ENCODE data around the gene LCT. TPM values are rescaled to one million over a fixed set of nuclear protein-coding genes. Genes with fewer than 3 reads are reported as not detected.

The LCT gene
- total RNA-seq, 2 donors from 2014 or later = 0.11 TPM

DNA sequence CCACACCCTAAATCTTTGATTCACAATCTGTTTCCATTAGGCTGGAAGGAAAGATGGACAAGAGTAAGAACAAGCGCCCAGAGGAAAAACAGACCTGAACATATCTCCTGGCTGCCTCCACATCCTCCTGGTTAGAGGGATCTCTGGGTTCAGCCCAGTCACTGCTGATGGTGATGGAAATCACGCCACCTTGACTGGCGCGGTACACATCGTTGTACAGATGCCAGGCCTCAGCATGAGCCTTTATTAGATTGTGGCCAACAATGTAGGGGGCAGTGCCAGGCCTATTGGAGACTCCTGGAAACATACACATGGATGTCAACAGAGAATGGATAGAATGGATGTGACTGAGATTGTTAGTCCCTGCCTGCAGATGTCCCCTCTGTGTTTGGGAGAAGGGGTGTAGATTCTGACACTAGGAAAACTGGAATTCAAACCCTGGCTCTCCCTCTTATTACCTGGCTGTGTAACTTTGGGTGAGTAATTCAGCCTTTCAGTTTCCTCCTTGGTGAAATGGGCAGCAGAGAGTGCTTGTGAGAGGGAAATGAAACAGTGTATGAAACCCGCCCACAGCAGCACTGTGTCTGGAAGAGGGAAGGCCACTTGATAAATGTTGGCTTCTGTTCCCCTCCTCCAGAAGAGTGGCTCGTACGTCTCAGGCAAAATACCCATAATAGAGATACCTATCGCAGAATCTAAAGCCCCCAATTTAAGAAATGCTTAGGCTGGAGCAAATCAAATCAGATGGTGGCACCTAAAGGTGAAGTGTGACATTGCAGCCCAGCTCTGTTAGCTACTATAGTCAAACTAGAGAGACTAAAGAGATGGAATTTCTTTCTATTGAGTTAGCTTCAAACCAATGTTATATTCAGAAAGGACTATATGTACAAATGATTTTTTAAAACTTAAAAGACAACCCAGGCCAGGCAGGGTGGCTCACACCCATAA, 36.2 kb downstream of the LCT start:
- Mint-ChIP-seq H3K27me3 (ENCODE audit: insufficient read depth) (peaks cover 2% of the 10 kb centered on the region), H3K9me3 (peaks cover 26% of the 10 kb centered on the region), H3K27ac (no peak overlapping the region), H3K36me3 (ENCODE audit: low read depth) (peaks cover 4% of the 10 kb centered on the region), H3K4me3 (no peak overlapping the region), H3K4me1 (peaks cover 7% of the 10 kb centered on the region)
- peaks cover 30% of the 10 kb centered on the region for H3K9me3 ChIP-seq (ENCODE audit: control insufficient read depth, low read length)
- H3K4me1 ChIP-seq (ENCODE audit: control insufficient read depth, insufficient read depth, low read length) = no peaks in the 10 kb centered on the region
- H3K27me3 ChIP-seq (ENCODE audit: control insufficient read depth, insufficient read depth, low read length, poor library complexity, severe bottlenecking) = no peaks in the 10 kb centered on the region
- TF ChIP-seq, protein P1, sequence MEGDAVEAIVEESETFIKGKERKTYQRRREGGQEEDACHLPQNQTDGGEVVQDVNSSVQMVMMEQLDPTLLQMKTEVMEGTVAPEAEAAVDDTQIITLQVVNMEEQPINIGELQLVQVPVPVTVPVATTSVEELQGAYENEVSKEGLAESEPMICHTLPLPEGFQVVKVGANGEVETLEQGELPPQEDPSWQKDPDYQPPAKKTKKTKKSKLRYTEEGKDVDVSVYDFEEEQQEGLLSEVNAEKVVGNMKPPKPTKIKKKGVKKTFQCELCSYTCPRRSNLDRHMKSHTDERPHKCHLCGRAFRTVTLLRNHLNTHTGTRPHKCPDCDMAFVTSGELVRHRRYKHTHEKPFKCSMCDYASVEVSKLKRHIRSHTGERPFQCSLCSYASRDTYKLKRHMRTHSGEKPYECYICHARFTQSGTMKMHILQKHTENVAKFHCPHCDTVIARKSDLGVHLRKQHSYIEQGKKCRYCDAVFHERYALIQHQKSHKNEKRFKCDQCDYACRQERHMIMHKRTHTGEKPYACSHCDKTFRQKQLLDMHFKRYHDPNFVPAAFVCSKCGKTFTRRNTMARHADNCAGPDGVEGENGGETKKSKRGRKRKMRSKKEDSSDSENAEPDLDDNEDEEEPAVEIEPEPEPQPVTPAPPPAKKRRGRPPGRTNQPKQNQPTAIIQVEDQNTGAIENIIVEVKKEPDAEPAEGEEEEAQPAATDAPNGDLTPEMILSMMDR (conservative IDR thresholded peaks at IDR 0.05) = peak; percentile 35
- H3K4me3 ChIP-seq (ENCODE audit: low read length) = no peak overlapping the region
- no peak overlapping the region for H3K27ac ChIP-seq (ENCODE audit: low read depth, low read length)
- no peak for DNase-seq
- WGBS, 2 experiments (ENCODE audit: insufficient coverage in 1 of 2, insufficient read length in 1 of 2) = 86 to 94% methylated on average over 5 to 9 of the region's 9 CpGs
- no peak overlapping the region for H3K9ac ChIP-seq (ENCODE audit: extremely low read depth, low read length, poor library complexity, severe bottlenecking)
- H3K36me3 ChIP-seq (ENCODE audit: control insufficient read depth, insufficient read depth, low read length) = no peaks in the 10 kb centered on the region

DNA sequence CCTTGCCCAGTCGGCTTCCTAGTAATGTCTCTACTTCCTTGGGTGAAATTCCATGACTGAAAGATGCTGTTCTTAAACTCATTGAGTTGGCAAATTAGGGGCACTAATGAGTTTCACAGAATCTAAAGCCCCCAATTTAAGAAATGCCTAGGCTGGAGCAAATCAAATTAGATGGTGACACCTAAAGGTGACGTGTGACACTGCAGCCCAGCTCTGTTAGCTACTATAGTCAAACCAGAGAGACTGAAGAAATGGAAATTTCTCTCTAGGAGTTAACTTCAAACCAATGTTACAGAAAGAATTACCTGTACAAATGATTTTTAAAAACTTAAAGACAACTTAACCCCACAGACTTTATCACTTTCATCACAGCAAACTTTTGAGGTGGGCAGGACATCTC, 37.2 kb downstream of the LCT start:
- H3K9me3 Mint-ChIP-seq = peaks cover 26% of the 10 kb centered on the region
- peaks cover 7% of the 10 kb centered on the region for H3K4me1 Mint-ChIP-seq
- H3K4me1 ChIP-seq (ENCODE audit: control insufficient read depth, insufficient read depth, low read length) = no peaks in the 10 kb centered on the region
- H3K9ac ChIP-seq (ENCODE audit: extremely low read depth, low read length, poor library complexity, severe bottlenecking) = no peak overlapping the region
- H3K27me3 Mint-ChIP-seq (ENCODE audit: insufficient read depth) = peaks cover 2% of the 10 kb centered on the region
- no peak overlapping the region for H3K4me3 Mint-ChIP-seq
- peaks cover 30% of the 10 kb centered on the region for H3K9me3 ChIP-seq (ENCODE audit: control insufficient read depth, low read length)
- H3K27ac ChIP-seq (ENCODE audit: low read depth, low read length) = no peak overlapping the region
- WGBS, 2 experiments (ENCODE audit: insufficient coverage in 1 of 2, insufficient read length in 1 of 2) = 39 to 50% methylated on average over 2 of the region's 2 CpGs
- TF ChIP-seq, protein P1 (conservative IDR thresholded peaks at IDR 0.05) = peak; percentile 42
- H3K27ac Mint-ChIP-seq = no peak overlapping the region
- no peak for DNase-seq
- no peaks in the 10 kb centered on the region for H3K36me3 ChIP-seq (ENCODE audit: control insufficient read depth, insufficient read depth, low read length)
- H3K36me3 Mint-ChIP-seq (ENCODE audit: low read depth) = peaks cover 4% of the 10 kb centered on the region
- H3K4me3 ChIP-seq (ENCODE audit: low read length) = no peak overlapping the region
- H3K27me3 ChIP-seq (ENCODE audit: control insufficient read depth, insufficient read depth, low read length, poor library complexity, severe bottlenecking) = no peaks in the 10 kb centered on the region

DNA sequence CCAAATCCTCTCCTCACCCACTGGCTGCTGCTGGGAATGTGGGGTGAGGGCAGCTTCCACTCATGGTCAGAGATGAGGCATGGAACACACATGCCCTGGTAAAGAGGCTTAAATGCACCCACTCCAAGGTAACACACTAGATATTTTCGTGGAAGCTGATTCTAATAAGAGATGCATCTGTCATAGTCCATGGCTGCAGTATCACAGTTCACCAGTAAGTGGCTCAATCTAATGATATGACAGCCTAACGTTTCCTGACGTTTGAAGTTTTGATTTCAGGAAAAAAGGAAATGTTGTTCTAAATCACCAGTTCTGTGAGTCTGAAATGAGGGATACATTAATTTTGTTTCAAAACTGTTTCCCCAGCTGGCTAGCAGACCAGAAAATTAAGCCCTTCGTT, 38.2 kb downstream of the LCT start:
- H3K27ac ChIP-seq (ENCODE audit: low read depth, low read length) = no peak overlapping the region
- no peaks in the 10 kb centered on the region for H3K27me3 ChIP-seq (ENCODE audit: control insufficient read depth, insufficient read depth, low read length, poor library complexity, severe bottlenecking)
- no peak overlapping the region for H3K9ac ChIP-seq (ENCODE audit: extremely low read depth, low read length, poor library complexity, severe bottlenecking)
- Mint-ChIP-seq H3K27me3 (ENCODE audit: insufficient read depth) (peaks cover 2% of the 10 kb centered on the region), H3K4me3 (no peak overlapping the region), H3K36me3 (ENCODE audit: low read depth) (peaks cover 4% of the 10 kb centered on the region), H3K27ac (no peak overlapping the region), H3K4me1 (peaks cover 7% of the 10 kb centered on the region), H3K9me3 (peaks cover 26% of the 10 kb centered on the region)
- 78 to 88% methylated on average over 4 of the region's 4 CpGs for WGBS, 2 experiments (ENCODE audit: insufficient coverage in 1 of 2, insufficient read length in 1 of 2)
- H3K9me3 ChIP-seq (ENCODE audit: control insufficient read depth, low read length) = peaks cover 30% of the 10 kb centered on the region
- H3K36me3 ChIP-seq (ENCODE audit: control insufficient read depth, insufficient read depth, low read length) = no peaks in the 10 kb centered on the region
- DNase-seq = no peak
- no peaks in the 10 kb centered on the region for H3K4me1 ChIP-seq (ENCODE audit: control insufficient read depth, insufficient read depth, low read length)
- H3K4me3 ChIP-seq (ENCODE audit: low read length) = no peak overlapping the region
- TF ChIP-seq, protein P1 (conservative IDR thresholded peaks at IDR 0.05) = peak; percentile 43

Measured in endodermal cell (in vitro differentiated cells).